ENCODE results near the gene TGFBR3.

TGFBR3 gene

DNA sequence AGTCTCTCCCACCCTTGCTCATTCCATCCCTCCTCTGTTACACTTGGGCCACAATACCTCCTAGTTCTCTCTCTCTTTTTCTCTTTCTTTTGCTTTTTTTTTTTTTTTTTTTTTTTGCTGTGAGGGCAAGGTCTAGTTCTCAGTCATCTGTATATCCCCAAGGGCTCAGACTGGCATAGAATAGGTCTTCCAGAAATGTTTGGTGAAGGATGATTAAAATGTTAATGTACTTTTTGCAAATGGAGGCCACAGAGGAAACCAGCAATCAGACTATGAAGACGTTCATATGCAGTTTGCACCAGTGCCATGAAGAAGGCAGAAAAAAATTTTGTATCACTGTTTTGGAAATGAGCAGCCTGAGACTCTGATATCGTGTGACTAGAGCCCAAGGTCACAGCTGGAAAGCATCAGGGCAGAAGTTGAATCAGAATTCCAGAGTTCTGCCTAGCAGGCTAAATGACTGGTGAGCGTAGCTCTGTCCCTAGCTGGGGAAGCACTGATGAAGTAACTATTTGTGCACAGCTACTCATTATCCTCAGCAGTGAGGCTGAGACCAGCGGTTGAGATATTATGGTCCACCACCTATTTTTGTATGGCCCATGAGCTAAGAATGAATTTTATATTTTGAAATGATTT is 186.5 kb downstream of the TGFBR3 start:
- Histone ChIP-seq H2AFZ (ENCODE audit: low read depth, low read length, severe bottlenecking) (no peak overlapping the region), H3K27ac (ENCODE audit: low read depth, low read length) (no peak overlapping the region), H3K9ac (ENCODE audit: low read length) (no peak overlapping the region), H3K4me3 (ENCODE audit: insufficient read depth, low read length, poor library complexity, severe bottlenecking) (no peak overlapping the region), H3F3A (ENCODE audit: insufficient read depth) (no peaks in the 10 kb centered on the region), H3K36me3 (ENCODE audit: low read length) (no peaks in the 10 kb centered on the region), H3K9me3 (ENCODE audit: insufficient read depth, low read length) (no peaks in the 10 kb centered on the region), H3K27me3 (ENCODE audit: low read length) (no peaks in the 10 kb centered on the region), H3K4me2 (ENCODE audit: low read depth, low read length, poor library complexity, severe bottlenecking) (no peak overlapping the region), H3K79me2 (ENCODE audit: insufficient read depth, low read length) (no peaks in the 10 kb centered on the region), H4K20me1 (ENCODE audit: low read depth, low read length) (no peaks in the 10 kb centered on the region), H3K9me2 (replicated peaks; ENCODE audit: insufficient read depth, low read length) (no peaks in the 10 kb centered on the region)
- TF ChIP-seq EZH2phosphoT487 (conservative IDR thresholded peaks at IDR 0.05; ENCODE audit: low read length): no peak
- TF ChIP-seq, protein P1, sequence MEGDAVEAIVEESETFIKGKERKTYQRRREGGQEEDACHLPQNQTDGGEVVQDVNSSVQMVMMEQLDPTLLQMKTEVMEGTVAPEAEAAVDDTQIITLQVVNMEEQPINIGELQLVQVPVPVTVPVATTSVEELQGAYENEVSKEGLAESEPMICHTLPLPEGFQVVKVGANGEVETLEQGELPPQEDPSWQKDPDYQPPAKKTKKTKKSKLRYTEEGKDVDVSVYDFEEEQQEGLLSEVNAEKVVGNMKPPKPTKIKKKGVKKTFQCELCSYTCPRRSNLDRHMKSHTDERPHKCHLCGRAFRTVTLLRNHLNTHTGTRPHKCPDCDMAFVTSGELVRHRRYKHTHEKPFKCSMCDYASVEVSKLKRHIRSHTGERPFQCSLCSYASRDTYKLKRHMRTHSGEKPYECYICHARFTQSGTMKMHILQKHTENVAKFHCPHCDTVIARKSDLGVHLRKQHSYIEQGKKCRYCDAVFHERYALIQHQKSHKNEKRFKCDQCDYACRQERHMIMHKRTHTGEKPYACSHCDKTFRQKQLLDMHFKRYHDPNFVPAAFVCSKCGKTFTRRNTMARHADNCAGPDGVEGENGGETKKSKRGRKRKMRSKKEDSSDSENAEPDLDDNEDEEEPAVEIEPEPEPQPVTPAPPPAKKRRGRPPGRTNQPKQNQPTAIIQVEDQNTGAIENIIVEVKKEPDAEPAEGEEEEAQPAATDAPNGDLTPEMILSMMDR (IDR thresholded peaks at IDR 0.05; ENCODE audit: insufficient read depth, low read length, poor library complexity, severe bottlenecking): no peak

DNA sequence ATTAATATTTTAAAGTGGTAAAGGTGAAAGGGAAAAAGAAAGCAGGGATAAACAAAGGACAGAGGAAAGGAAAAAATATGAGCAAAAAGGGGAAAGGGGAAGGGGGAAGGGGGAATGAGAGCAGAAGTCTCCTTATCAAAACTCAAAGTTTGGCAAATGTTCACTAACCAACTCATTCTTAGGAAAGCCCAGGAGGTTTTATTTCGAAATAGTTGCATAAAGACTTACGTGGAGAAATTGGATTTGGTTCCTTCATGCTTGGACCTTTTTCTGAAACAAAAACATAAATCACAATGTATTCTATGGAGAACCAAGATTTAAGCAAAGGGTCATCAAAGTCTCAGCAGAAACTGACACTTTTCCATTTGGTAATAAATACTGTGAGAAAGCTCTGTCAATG is 188.1 kb downstream of the TGFBR3 start:
- H3K4me2 ChIP-seq (ENCODE audit: low read depth, low read length, poor library complexity, severe bottlenecking): no peak overlapping the region
- no peaks in the 10 kb centered on the region for H3F3A ChIP-seq (ENCODE audit: insufficient read depth)
- no peak overlapping the region for H3K27ac ChIP-seq (ENCODE audit: low read depth, low read length)
- H4K20me1 ChIP-seq (ENCODE audit: low read depth, low read length): no peaks in the 10 kb centered on the region
- H2AFZ ChIP-seq (ENCODE audit: low read depth, low read length, severe bottlenecking): no peak overlapping the region
- no peaks in the 10 kb centered on the region for H3K9me3 ChIP-seq (ENCODE audit: insufficient read depth, low read length)
- TF ChIP-seq, protein P1 (IDR thresholded peaks at IDR 0.05; ENCODE audit: insufficient read depth, low read length, poor library complexity, severe bottlenecking): no peak
- TF ChIP-seq EZH2phosphoT487 (conservative IDR thresholded peaks at IDR 0.05; ENCODE audit: low read length): no peak
- no peak overlapping the region for H3K4me3 ChIP-seq (ENCODE audit: insufficient read depth, low read length, poor library complexity, severe bottlenecking)
- H3K79me2 ChIP-seq (ENCODE audit: insufficient read depth, low read length): no peaks in the 10 kb centered on the region
- H3K9ac ChIP-seq (ENCODE audit: low read length): no peak overlapping the region
- no peaks in the 10 kb centered on the region for H3K9me2 ChIP-seq (replicated peaks; ENCODE audit: insufficient read depth, low read length)
- H3K36me3 ChIP-seq (ENCODE audit: low read length): no peaks in the 10 kb centered on the region
- no peaks in the 10 kb centered on the region for H3K27me3 ChIP-seq (ENCODE audit: low read length)

DNA sequence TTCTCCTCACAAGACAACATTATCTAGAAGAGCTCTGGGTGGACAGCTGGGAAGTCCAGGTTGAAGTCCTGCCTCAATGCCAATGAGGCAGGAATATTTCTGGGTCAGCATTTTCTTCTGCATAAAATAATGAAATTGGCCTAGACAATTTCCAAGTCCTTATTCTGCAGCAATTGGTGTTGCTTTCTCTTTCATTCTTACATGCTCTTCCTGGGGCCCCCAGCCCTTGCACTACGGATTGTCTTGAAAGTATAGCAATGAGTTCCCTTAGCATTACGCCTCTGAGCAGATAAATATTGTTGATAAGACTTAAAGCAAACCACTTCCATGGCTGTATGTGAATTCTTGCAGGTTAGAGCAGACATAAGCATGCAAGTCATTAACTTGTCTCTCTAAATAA is 188.5 kb downstream of the TGFBR3 start:
- H3K36me3 ChIP-seq (ENCODE audit: low read length): no peaks in the 10 kb centered on the region
- H3K79me2 ChIP-seq (ENCODE audit: insufficient read depth, low read length): no peaks in the 10 kb centered on the region
- no peaks in the 10 kb centered on the region for H3F3A ChIP-seq (ENCODE audit: insufficient read depth)
- no peak overlapping the region for H3K4me3 ChIP-seq (ENCODE audit: insufficient read depth, low read length, poor library complexity, severe bottlenecking)
- TF ChIP-seq, protein P1 (IDR thresholded peaks at IDR 0.05; ENCODE audit: insufficient read depth, low read length, poor library complexity, severe bottlenecking): no peak
- TF ChIP-seq EZH2phosphoT487 (conservative IDR thresholded peaks at IDR 0.05; ENCODE audit: low read length): no peak
- no peak overlapping the region for H3K4me2 ChIP-seq (ENCODE audit: low read depth, low read length, poor library complexity, severe bottlenecking)
- H3K9me3 ChIP-seq (ENCODE audit: insufficient read depth, low read length): no peaks in the 10 kb centered on the region
- no peak overlapping the region for H3K9ac ChIP-seq (ENCODE audit: low read length)
- no peaks in the 10 kb centered on the region for H3K9me2 ChIP-seq (replicated peaks; ENCODE audit: insufficient read depth, low read length)
- no peak overlapping the region for H2AFZ ChIP-seq (ENCODE audit: low read depth, low read length, severe bottlenecking)
- H4K20me1 ChIP-seq (ENCODE audit: low read depth, low read length): no peaks in the 10 kb centered on the region
- H3K27me3 ChIP-seq (ENCODE audit: low read length): no peaks in the 10 kb centered on the region
- H3K27ac ChIP-seq (ENCODE audit: low read depth, low read length): no peak overlapping the region
